T47D (cell line): Measurements from ENCODE around the gene PCDHGA9.
A peak's percentile ranks its signal among the peaks of the same experiment; 100 is the strongest.

Source experiments
- DNase-seq, 2 experiments: peaks; one replicate each; pipeline versions ENCODE4 v3.0.0 to v3.0.0-alpha.2; 2011 to 2012; ENCODE audit warnings: low read depth in 1 of 2, low spot score in 1 of 2
- JUND ChIP-seq: IDR thresholded peaks from 2 replicates; pipeline ENCODE4 v1.6.1; 2012; ENCODE audit warnings: low read depth
- in situ Hi-C: cut with HindIII; loops from 2 replicates; pipeline ENCODE4 v1.10.0; 2016; ENCODE audit warnings: low sequenced_read_pairs, low pct_unique_long_range_greater_than_20kb

The PCDHGA9 gene

DNA sequence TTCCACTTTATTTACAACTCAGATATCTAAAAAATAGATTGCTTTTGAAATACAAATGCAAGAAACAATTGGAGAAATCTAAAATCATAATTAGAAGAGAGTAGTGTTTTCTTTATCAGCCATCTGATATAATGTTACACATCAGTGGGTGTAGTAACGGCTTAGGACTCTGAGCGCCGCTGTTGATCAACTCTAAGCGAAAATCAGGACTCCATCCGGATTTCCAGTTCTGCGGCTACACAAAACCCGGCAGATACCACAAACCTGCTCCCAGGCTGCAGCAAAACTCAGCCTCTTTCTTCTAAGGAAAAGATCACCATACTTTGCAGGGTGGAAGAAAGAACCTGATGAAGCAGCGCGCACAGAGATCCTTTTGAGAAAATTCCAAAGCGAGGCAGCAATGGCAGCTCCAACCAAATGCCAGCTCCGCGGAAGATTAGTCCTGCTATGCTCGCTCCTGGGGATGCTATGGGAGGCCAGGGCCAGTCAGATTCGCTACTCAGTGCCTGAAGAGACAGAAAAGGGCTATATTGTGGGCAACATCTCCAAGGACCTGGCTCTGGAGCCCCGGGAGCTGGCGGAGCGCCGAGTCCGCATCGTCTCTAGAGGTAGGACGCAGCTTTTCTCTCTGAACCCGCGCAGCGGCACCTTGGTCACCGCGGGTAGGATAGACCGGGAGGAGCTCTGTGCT, at the start of gene PCDHGA9:
Gene PCDHGA9 (plus strand): TSS at position 226 of the 691 bp plus-strand sequence. CDS start 175 bp downstream, at position 401.
- in situ Hi-C loops: no loop called here
- no peak for DNase-seq
- no peak for TF ChIP-seq JUND

DNA sequence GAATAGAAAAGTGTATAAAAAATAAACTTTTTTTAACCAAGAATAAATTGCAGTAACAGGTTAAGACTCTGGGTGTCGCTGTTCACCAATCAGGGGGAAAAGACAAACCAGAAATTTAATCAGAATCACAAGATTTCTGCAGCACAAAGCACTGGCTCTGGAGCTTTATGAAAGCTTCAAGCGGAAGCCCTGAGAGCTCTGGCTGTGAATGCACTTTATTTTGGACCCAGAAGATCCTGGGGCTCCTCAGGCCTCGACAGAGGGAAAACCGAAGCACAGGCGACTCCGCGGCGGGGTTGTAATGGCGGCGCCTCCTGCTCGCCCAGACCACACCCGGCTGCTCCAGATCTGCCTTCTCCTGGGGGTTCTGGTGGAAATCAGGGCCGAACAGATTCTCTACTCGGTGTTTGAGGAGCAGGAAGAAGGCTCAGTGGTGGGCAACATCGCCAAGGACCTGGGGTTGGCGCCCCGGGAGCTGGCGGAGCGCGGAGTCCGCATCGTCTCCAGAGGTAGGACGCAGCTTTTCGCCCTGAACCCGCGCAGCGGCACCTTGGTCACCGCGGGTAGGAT, 47.6 kb upstream of the PCDHGA9 start, which contains the start of gene PCDHGA4:
Gene PCDHGA4 (plus strand): TSS at position 122 of the 570 bp plus-strand sequence. CDS start 87 bp downstream, at position 209.
- in situ Hi-C loops: no loop called here
- no peak for DNase-seq
- TF ChIP-seq JUND: no peak

DNA sequence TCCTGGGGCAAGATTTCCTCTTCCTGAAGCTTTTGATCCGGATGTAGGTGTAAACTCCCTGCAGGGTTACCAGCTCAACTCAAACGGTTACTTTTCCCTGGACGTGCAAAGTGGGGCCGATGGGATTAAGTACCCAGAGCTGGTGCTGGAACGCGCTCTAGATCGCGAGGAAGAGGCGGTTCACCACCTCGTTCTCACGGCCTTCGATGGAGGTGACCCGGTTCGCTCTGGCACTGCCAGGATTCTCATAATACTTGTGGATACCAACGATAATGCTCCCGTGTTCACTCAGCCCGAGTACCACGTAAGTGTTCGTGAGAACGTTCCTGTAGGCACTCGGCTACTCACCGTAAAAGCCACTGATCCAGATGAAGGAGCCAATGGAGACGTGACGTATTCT, 46.9 kb upstream of the PCDHGA9 start:
- in situ Hi-C loops: no loop called here
- no peak for DNase-seq
- TF ChIP-seq JUND: no peak

GRCh38 chr5:141356133-141356532, 46.4 kb upstream of the PCDHGA9 start:
- no peak for TF ChIP-seq JUND
- in situ Hi-C loops: no loop called here
- DNase-seq: no peak

DNA sequence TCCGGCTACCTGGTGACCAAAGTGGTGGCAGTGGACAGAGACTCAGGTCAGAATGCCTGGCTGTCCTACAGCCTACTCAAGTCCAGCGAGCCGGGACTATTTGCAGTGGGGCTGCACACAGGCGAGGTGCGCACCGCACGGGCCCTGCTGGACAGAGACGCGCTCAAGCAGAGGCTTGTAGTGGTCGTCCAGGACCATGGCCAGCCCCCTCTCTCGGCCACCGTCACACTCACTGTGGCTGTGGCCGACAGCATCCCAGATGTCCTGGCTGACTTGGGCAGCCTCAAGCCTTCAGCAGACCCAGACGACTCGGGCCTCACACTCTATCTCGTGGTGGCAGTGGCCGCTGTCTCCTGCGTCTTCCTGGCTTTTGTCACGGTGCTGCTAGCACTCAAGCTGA, 45.6 kb upstream of the PCDHGA9 start:
- in situ Hi-C loops: no loop called here
- no peak for DNase-seq
- no peak for TF ChIP-seq JUND

GRCh38 chr5:141359790-141360426, 42.7 kb upstream of the PCDHGA9 start, which contains the start of gene PCDHGB2:
PCDHGB2 (plus strand) TSS chr5:141359994; CDS start chr5:141360136, 142 bp downstream.
- in situ Hi-C loops: no loop called here
- peak; percentile 81 for DNase-seq
- TF ChIP-seq JUND: no peak

- TF ChIP-seq JUND: no peak
- no peak for DNase-seq
- in situ Hi-C loops: no loop called here
Measured at GRCh38 chr5:141360685-141361084, 41.9 kb upstream of the PCDHGA9 start.

- TF ChIP-seq JUND: no peak
- DNase-seq: no peak
- in situ Hi-C loops: no loop called here
Measured at GRCh38 chr5:141362719-141363118, 39.9 kb upstream of the PCDHGA9 start.

GRCh38 chr5:141363952-141364660, 38.5 kb upstream of the PCDHGA9 start, which contains the start of gene PCDHGA5:
PCDHGA5 (plus strand) TSS chr5:141364162; CDS start chr5:141364331, 169 bp downstream.
- DNase-seq: peak in 1 of 2 experiments; percentile 50
- in situ Hi-C loops: no loop called here
- no peak for TF ChIP-seq JUND

DNA sequence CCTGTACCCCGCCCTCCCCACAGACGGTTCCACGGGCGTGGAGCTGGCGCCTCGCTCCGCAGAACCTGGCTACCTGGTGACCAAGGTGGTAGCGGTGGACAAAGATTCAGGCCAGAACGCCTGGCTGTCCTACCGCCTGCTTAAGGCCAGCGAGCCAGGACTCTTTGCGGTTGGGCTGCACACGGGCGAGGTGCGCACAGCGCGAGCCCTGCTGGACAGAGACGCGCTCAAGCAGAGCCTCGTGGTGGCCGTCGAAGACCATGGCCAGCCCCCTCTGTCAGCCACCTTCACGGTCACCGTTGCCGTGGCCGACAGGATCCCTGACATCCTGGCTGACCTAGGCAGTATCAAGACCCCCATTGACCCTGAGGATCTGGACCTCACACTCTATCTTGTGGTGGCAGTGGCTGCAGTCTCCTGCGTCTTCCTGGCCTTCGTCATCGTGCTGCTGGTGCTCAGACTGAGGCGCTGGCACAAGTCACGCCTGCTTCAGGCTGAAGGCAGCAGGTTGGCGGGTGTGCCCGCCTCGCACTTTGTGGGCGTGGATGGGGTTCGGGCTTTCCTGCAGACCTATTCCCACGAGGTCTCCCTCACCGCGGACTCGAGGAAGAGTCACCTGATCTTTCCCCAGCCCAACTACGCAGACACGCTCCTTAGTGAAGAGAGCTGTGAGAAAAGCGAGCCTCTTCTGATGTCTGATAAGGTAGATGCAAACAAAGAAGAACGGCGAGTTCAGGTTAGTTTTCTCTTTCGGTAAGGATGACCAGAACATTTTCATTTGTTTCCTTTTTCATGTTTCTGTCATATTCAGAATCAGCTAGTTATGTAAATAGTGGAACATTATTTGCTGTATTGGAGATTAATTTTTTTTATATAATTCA, 36.3 kb upstream of the PCDHGA9 start:
- in situ Hi-C loops: no loop called here
- DNase-seq: peak in 1 of 2 experiments; percentile 32
- no peak for TF ChIP-seq JUND

GRCh38 chr5:141369994-141370848, 32.4 kb upstream of the PCDHGA9 start, which contains the start of gene PCDHGB3:
PCDHGB3 (plus strand) TSS chr5:141370242; CDS start chr5:141370395, 153 bp downstream.
- in situ Hi-C loops: no loop called here
- DNase-seq: no peak
- TF ChIP-seq JUND: no peak
